Subcutaneous adipose tissue (tissue), 4 donors: ENCODE data around the gene CLSTN1. TPM values are rescaled to one million over a fixed set of nuclear protein-coding genes. Genes with fewer than 3 reads are reported as not detected.

Experiments used
- total RNA-seq, 4 donors: library from RNA; depleted of rRNA; stranded (reverse); fragments of >200 nt; gene quantifications; one replicate each; pipeline ENCODE4 v1.1.0, GENCODE V29; 2016
- TF ChIP-seq, protein P1 (sequence below): fragments of 450-650 bp; IDR thresholded peaks from one replicate; pipeline ENCODE4 v1.5.1; 2016; ENCODE audit warnings: low read depth, mild to moderate bottlenecking, control low read depth, antibody characterized with exemption, moderate library complexity

Gene CLSTN1
- total RNA-seq, 4 donors from 2014 or later, result 17.9 to 29.7 (median 24.9) TPM

DNA sequence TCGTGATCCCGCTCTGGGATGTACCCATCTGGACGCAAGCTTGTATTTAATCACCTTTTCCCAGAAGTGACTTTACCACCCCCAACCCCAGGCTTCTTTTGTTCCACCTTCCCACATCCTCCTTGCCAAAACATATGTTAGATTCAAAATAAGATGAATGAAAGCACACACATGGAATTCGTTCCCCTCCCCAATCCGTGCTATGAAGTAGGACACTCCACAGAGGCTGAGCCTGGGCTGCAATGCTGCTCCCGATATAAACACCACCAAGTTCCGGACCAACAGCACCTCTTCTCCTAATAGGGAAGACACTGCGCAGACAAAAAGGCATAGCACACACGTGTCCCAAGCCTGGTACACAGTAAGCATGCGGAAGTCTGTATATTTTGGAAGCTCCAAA, 86.1 kb downstream of the CLSTN1 start:
- TF ChIP-seq, protein P1, sequence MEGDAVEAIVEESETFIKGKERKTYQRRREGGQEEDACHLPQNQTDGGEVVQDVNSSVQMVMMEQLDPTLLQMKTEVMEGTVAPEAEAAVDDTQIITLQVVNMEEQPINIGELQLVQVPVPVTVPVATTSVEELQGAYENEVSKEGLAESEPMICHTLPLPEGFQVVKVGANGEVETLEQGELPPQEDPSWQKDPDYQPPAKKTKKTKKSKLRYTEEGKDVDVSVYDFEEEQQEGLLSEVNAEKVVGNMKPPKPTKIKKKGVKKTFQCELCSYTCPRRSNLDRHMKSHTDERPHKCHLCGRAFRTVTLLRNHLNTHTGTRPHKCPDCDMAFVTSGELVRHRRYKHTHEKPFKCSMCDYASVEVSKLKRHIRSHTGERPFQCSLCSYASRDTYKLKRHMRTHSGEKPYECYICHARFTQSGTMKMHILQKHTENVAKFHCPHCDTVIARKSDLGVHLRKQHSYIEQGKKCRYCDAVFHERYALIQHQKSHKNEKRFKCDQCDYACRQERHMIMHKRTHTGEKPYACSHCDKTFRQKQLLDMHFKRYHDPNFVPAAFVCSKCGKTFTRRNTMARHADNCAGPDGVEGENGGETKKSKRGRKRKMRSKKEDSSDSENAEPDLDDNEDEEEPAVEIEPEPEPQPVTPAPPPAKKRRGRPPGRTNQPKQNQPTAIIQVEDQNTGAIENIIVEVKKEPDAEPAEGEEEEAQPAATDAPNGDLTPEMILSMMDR, result no peak

DNA sequence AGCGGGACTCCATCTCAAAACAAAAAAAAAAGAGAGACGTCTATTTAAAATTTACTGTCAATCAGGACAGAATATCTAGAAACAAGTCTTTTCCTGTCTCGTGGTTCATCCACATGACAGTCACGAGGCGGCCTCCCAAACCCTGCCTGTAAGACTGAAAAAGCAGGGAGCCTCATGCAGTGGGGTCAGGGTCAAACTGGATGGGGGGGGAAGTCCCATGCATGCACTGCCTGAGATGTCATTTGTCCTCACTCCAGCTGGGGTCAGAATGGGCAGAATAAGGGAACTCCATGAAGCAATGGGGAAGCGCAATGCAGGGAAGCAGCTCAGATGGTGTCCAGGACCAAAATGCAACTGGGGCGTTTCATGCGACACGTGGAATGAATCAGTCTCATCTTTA, 86.7 kb downstream of the CLSTN1 start:
- TF ChIP-seq, protein P1, result no peak

DNA sequence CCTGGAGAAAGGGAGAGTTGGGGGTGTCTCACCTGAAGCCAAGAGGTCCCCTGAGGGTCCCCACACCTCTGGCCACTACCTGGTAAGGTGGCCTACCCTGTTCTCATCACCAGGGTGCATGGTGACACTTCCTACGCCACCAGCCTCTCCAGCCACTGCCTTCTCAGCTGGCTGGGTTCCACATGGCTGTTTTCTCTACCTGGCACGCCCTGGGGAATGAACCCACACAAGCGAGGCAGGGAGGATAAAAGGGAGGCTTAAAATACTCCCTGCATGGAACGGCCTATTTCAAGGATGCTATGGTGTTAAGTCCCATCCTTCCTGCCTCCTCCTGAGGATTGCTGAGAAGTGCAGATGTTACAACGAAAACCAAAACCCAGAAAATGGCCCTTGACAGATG, 87.5 kb downstream of the CLSTN1 start:
- TF ChIP-seq, protein P1, result no peak

DNA sequence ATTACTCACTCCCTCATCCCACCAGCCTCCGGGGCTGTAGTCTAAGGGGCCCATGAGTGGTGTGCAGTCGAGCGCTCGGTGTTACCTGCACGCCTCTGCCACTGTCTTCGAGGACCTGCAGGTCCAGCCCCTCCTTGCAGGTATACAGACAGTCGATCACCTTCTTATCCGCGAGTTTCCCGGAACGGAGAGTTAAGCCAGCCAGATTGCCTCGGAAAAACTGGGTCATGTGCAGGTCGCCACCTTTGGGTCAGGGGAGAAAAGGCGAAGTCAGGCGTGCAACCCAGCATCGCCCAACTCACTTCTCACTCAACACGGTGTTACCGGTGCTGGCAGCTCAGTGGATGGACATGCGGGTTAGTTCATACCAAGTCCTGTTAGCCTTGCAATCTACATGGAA, 88.0 kb downstream of the CLSTN1 start:
- TF ChIP-seq, protein P1, result no peak

DNA sequence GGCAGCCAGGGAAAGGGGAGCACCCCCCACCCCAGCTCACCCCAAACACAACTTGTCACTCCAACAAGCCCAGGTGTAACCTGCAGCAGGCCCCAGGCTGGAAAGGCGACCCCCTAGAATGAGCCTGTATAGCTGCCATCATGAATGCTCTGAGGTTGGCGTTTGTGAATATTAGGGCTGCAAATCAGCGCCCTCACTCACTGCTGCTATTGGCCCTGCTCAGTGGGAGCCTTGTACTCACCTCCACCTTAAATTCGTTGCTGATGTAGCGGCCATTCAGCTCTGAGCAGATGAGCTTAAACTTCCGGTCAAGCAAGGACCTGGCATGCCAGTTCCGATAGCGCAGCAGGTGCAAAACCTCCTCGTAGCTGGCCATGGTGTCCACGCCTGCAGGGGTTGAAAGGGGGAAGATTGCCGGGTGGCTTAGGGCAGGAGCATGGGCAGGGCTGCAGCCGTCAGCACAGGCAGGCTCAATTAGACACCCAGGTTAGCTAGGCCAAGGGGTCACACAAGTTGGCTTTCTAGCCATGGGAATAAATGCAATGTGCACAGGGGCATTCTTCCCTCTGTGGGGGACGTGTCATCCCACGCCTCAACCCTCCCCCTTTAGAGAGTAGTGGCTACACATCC, 90.5 kb downstream of the CLSTN1 start:
- TF ChIP-seq, protein P1, result no peak

DNA sequence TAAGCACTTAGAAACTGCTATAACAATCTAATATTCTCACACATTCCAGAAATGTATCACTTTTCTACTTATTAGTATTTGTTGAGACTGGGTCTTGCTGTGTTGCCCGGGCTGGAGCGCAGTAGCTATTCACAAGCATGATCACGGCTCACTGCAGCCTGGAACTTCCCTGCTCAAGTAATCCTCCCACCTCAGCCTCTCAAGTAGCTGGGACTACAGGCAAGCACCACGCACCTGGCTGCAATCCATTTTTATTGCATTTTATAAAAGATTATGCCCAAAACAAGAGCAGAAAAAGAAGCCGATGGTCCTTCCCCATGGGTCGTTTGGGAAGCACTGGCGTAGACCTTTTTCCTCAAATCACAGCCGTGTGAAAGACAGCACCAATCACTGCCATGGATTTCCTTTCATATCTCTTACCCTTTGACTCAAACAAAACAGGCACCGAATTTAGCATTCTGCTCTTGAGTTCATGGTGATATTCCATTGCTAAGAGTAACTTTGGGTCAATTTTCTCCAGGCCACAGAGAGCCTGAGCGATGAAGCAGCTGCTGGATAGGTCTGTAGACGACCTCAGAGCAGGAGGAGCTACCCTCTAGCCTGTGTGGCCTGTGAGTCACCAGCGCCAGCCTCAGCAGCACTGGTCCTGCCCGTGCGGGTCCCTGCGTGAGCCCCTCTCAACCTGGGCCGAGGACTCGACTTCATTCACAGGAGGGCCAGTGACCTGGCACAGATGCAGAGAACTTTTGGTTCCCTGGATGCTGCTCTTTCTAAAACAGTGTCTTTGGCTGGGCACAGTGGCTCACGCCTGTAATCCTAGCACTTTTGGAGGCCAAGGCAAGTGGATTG, 91.4 kb downstream of the CLSTN1 start:
- TF ChIP-seq, protein P1, result no peak

DNA sequence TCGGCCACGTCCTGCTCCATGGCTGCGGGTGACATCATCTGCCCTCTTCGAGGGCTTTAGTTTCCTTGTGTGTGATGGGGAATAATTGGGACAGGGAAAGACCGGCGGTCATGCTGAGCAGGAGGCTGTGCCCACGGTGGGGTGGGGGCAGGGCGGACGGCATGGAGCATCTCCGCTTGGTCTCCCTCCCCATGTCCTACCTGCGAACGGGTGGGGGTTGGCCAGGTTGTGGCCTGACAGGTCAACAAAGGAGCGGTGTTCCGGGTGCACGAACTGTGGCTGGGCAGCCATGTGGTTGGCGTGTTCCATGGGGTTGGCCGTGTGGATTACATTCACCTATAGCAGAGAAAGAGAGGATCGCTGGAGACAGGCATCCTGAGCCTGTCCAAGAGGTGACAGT, 92.2 kb downstream of the CLSTN1 start:
- TF ChIP-seq, protein P1, result no peak
